Lower leg skin (tissue), 3 donors: ENCODE measurements around the gene SLK.

Experiments used
- CTCF ChIP-seq, 3 donors: fragments of 450-650 bp; IDR thresholded peaks; one replicate each; pipeline ENCODE4 v1.5.1; 2016; ENCODE audit warnings: antibody characterized with exemption in 3 of 3, mild to moderate bottlenecking in 3 of 3, moderate library complexity in 2 of 3
- POLR2A ChIP-seq, 2 donors: fragments of 450-650 bp; IDR thresholded peaks; one replicate each; pipeline ENCODE4 v1.6.1; 2016 to 2017; ENCODE audit warnings: antibody characterized with exemption in 2 of 2, mild to moderate bottlenecking in 1 of 2, moderate library complexity in 1 of 2

GRCh38 chr10:104037261-104037951 lies 70.5 kb downstream of the SLK start:
- TF ChIP-seq CTCF (IDR thresholded peaks at IDR 0.05) (no peak), POLR2A (IDR thresholded peaks at IDR 0.05) (no peak)
